OCI-LY3 (cell line): ENCODE data around the gene SIK3.

ENCODE experiments used
- H2AFZ ChIP-seq: fragments of 200-600, 300-600 bp; shearing (Covaris generic); 2 replicates; pipeline ENCODE4 v1.6.0; 2014; ENCODE audit warnings: antibody characterized with exemption, low read depth, low read length
- H3K27ac ChIP-seq: fragments of 200-600, 300-600 bp; sonication (generic); 2 replicates; pipeline ENCODE4 v1.5.1; 2014; ENCODE audit warnings: mild to moderate bottlenecking, low read length, moderate library complexity, mixed read lengths
- H3K27me3 ChIP-seq: fragments of 200-600, 300-600 bp; sonication (generic); 2 replicates; pipeline ENCODE4 v1.6.1; 2014; ENCODE audit warnings: low read depth, low read length, mixed read lengths
- H3K36me3 ChIP-seq: fragments of 200-600, 300-600 bp; sonication (generic); replicated peaks from 2 replicates; pipeline ENCODE3; 2014; ENCODE audit warnings: low read depth, low read length, mixed read lengths
- H3K4me1 ChIP-seq: fragments of 300-600, 200-600 bp; sonication (generic); 2 replicates; pipeline ENCODE4 v1.6.1; 2014; ENCODE audit warnings: low read length, mixed read lengths
- H3K4me2 ChIP-seq: fragments of 200-600, 300-600 bp; sonication (generic); 2 replicates; pipeline ENCODE4 v1.6.1; 2014; ENCODE audit warnings: low read length, mixed read lengths
- H3K4me3 ChIP-seq: fragments of 300-600, 200-600 bp; sonication (generic); 2 replicates; pipeline ENCODE4 v1.5.1; 2014; ENCODE audit warnings: antibody characterized with exemption, mild to moderate bottlenecking, low read length, moderate library complexity
- H3K79me2 ChIP-seq: fragments of 300-600, 200-600 bp; shearing (Covaris generic); 2 replicates; pipeline ENCODE4 v1.6.1; 2014; ENCODE audit warnings: mild to moderate bottlenecking, low read length, mixed read lengths
- H3K9ac ChIP-seq: fragments of 300-600, 200-600 bp; shearing (Covaris generic); 2 replicates; pipeline ENCODE4 v1.6.0; 2014; ENCODE audit warnings: mild to moderate bottlenecking, low read length, moderate library complexity
- H3K9me3 ChIP-seq: fragments of 200-600, 300-600 bp; shearing (Covaris generic); 2 replicates; pipeline ENCODE4 v1.6.1; 2014; ENCODE audit warnings: low read length, mixed read lengths; ENCODE audit not compliant: insufficient read depth
- H4K20me1 ChIP-seq: fragments of 200-600, 300-600 bp; sonication (generic); 2 replicates; pipeline ENCODE4 v1.6.1; 2016; ENCODE audit warnings: low read length, mixed read lengths; ENCODE audit not compliant: insufficient read depth
- EZH2phosphoT487 ChIP-seq: fragments of 200-600 bp; shearing (Covaris generic); IDR thresholded peaks from 2 replicates; pipeline ENCODE4 v1.6.1; 2018; ENCODE audit warnings: antibody characterized with exemption, mixed run types, low read depth
- TF ChIP-seq, protein P1 (sequence below): fragments of 200-600, 300-600 bp; sonication (generic); IDR thresholded peaks from 2 replicates; pipeline ENCODE4 v1.5.1; 2014; ENCODE audit warnings: antibody characterized with exemption, low read length, low read depth

The SIK3 gene

DNA sequence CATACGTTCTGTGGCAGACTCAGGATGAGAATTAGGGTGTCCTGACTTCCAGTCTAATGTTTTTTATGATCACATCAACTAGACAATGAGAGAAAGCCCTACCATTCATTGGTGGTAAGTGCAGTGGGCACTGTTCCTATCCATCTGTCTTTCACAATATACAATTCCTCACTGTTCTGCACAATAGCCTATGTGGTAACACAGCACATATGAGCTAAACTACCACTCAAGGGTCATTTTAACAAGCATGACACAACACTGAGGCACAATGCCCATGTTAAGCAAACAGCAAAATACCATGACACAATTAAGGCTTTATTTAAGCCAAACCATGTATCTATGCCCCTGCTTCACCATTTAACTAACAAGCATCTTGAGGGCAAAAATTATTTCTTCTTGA is 52.3 kb downstream of the SIK3 start:
- TF ChIP-seq EZH2phosphoT487 = no peak
- TF ChIP-seq, protein P1, sequence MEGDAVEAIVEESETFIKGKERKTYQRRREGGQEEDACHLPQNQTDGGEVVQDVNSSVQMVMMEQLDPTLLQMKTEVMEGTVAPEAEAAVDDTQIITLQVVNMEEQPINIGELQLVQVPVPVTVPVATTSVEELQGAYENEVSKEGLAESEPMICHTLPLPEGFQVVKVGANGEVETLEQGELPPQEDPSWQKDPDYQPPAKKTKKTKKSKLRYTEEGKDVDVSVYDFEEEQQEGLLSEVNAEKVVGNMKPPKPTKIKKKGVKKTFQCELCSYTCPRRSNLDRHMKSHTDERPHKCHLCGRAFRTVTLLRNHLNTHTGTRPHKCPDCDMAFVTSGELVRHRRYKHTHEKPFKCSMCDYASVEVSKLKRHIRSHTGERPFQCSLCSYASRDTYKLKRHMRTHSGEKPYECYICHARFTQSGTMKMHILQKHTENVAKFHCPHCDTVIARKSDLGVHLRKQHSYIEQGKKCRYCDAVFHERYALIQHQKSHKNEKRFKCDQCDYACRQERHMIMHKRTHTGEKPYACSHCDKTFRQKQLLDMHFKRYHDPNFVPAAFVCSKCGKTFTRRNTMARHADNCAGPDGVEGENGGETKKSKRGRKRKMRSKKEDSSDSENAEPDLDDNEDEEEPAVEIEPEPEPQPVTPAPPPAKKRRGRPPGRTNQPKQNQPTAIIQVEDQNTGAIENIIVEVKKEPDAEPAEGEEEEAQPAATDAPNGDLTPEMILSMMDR = no peak
- Histone ChIP-seq H3K9ac (no peak overlapping the region), H2AFZ (no peak overlapping the region), H3K4me1 (peaks cover 6% of the 10 kb centered on the region), H3K4me3 (no peak overlapping the region), H3K27ac (no peak overlapping the region), H4K20me1 (no peaks in the 10 kb centered on the region), H3K4me2 (no peak overlapping the region), H3K27me3 (no peaks in the 10 kb centered on the region), H3K9me3 (no peaks in the 10 kb centered on the region), H3K36me3 (no peaks in the 10 kb centered on the region), H3K79me2 (peaks cover 30% of the 10 kb centered on the region)

DNA sequence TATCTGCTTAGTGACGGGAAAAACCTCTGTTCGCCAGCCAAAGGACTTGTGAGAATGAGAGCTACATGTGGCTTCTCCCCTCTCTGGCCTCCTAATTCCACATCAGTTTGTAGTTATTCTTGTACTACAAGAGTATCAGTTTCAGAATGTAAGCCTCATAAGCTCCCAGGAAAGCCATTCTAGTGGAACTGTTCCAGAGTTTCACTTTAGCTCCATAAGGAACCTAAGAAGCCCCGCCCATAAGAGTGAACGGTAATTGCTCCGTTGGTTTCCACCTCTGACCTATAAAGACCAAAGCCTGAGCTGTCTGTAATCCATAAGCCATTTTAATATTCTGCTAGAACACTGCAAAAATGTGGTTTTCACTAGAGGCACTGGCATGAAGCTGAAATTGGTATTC is 53.0 kb downstream of the SIK3 start:
- Histone ChIP-seq H3K9me3 (no peaks in the 10 kb centered on the region), H3K79me2 (peaks cover 27% of the 10 kb centered on the region), H3K4me2 (no peak overlapping the region), H3K4me1 (peaks cover 8% of the 10 kb centered on the region), H3K27me3 (no peaks in the 10 kb centered on the region), H2AFZ (no peak overlapping the region), H3K4me3 (no peak overlapping the region), H3K36me3 (no peaks in the 10 kb centered on the region), H3K27ac (no peak overlapping the region), H3K9ac (no peak overlapping the region), H4K20me1 (peaks cover 3% of the 10 kb centered on the region; the same call in 1 of the 2 replicates)
- TF ChIP-seq EZH2phosphoT487 = no peak
- TF ChIP-seq, protein P1 = no peak

DNA sequence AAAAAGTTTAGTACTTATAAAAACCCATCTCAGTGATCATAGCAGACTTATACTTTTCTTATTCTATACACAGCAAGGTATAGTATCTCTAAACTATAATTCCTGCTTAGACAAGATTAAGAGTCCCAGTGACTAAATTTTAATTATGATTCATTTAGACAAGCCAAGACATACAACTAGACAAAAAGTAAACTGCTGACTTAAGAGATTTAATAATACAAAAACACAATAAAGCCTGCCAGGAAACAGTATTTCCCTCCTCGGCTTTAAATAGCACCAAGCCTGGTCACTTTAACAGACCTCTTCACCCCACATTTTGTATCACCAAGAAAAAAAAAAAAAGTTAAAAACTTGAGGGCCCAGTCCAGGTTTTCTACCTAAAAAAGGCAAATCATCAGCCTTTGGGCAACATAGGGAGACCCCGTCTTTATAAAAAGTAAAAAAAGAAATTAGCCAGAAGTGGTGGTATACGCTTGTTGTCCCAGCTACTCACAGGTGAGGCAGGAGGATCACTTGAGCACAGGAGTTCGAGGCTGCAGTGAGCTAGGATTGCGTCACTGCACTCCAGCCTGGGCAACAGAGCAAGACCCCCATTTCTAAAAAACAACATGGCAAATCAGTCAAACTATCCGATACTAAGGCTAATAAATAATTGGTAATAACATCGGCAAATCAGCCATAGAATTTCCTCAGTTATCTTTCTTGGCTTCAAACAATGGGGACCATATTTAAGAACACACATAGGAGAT is 53.8 kb downstream of the SIK3 start:
- H3K4me3 ChIP-seq = no peak overlapping the region
- peaks cover 15% of the 10 kb centered on the region for H3K4me1 ChIP-seq
- no peak overlapping the region for H3K4me2 ChIP-seq
- H3K27ac ChIP-seq = no peak overlapping the region
- H4K20me1 ChIP-seq = peaks cover 10% of the 10 kb centered on the region; the same call in 1 of the 2 replicates
- H2AFZ ChIP-seq = no peak overlapping the region
- TF ChIP-seq, protein P1 = no peak
- TF ChIP-seq EZH2phosphoT487 = no peak
- no peak overlapping the region for H3K9ac ChIP-seq
- H3K79me2 ChIP-seq = peaks cover 32% of the 10 kb centered on the region
- H3K36me3 ChIP-seq = no peaks in the 10 kb centered on the region
- H3K9me3 ChIP-seq = no peaks in the 10 kb centered on the region
- no peaks in the 10 kb centered on the region for H3K27me3 ChIP-seq

DNA sequence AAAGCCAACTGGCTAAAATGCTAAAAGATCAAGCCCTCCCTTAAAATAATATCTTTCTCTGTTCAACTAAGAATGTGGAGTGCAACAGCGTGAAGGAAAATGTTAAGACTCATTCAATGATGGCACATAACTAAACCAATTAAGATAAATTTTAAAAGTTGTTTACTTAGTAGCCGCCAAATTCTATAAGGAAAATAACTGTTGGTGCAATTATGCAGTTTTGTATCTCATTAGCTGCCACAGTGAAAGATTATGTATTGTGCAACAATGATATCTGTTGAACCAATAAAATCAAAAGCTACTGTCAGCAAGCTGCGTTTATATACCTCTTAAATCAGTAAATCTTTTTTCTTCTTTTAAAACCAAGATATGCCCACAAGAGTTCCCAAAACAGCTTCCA is 55.5 kb downstream of the SIK3 start:
- Histone ChIP-seq H3K27me3 (no peaks in the 10 kb centered on the region), H2AFZ (no peak overlapping the region), H3K4me1 (peaks cover 17% of the 10 kb centered on the region), H3K4me2 (no peak overlapping the region), H3K9ac (no peak overlapping the region), H3K79me2 (peaks cover 29% of the 10 kb centered on the region), H4K20me1 (peaks cover 13% of the 10 kb centered on the region), H3K9me3 (no peaks in the 10 kb centered on the region), H3K36me3 (no peaks in the 10 kb centered on the region), H3K4me3 (no peak overlapping the region), H3K27ac (no peak overlapping the region)
- TF ChIP-seq, protein P1 = no peak
- TF ChIP-seq EZH2phosphoT487 = no peak
